Inferior parietal cortex (tissue), 1 donor: ENCODE measurements around the gene RNF4.

ENCODE experiments used
- DNase-seq: peaks from one replicate; pipeline ENCODE4 v3.0.0-alpha.2; 2016; ENCODE audit errors: extremely low spot score

The RNF4 gene

GRCh38 chr4:2437475-2438215 is 31.3 kb upstream of the RNF4 start:
- DNase-seq: no peak

- no peak for DNase-seq
Observed at GRCh38 chr4:2438822-2439718, 29.8 kb upstream of the RNF4 start.

GRCh38 chr4:2441393-2442174 is 27.3 kb upstream of the RNF4 start:
- no peak for DNase-seq

GRCh38 chr4:2442175-2442993 is 26.5 kb upstream of the RNF4 start:
- no peak for DNase-seq

- no peak for DNase-seq
Observed at GRCh38 chr4:2443061-2443730, 25.7 kb upstream of the RNF4 start.

- DNase-seq: no peak
Observed at GRCh38 chr4:2443956-2444740, 24.8 kb upstream of the RNF4 start.

- DNase-seq: no peak
Observed at GRCh38 chr4:2445130-2445529, 23.8 kb upstream of the RNF4 start.

GRCh38 chr4:2445571-2445970 is 23.3 kb upstream of the RNF4 start:
- no peak for DNase-seq

GRCh38 chr4:2446656-2447564 is 22.0 kb upstream of the RNF4 start:
- DNase-seq: no peak

GRCh38 chr4:2448589-2448988 is 20.3 kb upstream of the RNF4 start:
- DNase-seq: no peak

- DNase-seq: no peak
Observed at GRCh38 chr4:2449051-2449450, 19.9 kb upstream of the RNF4 start.

GRCh38 chr4:2449511-2450392 is 19.2 kb upstream of the RNF4 start:
- no peak for DNase-seq

- no peak for DNase-seq
Observed at GRCh38 chr4:2450394-2451035, 18.4 kb upstream of the RNF4 start.

GRCh38 chr4:2451036-2451520 is 17.8 kb upstream of the RNF4 start:
- no peak for DNase-seq

GRCh38 chr4:2451821-2452785 is 16.8 kb upstream of the RNF4 start:
- no peak for DNase-seq
